Activated CD4-positive, CD25-positive, alpha-beta regulatory T cell (primary cell): ENCODE results near the gene UGT1A9.

Experiments used
- DNase-seq, 4 experiments: peaks; one replicate each; lab custom pipeline; 2025; lab: John Stamatoyannopoulos, UW

UGT1A9 gene

GRCh38 chr2:233796254-233796653 lies 124.6 kb downstream of the UGT1A9 start:
- DNase-seq, result no peak

- DNase-seq, result no peak
These were observed 126.8 kb downstream of the UGT1A9 start for GRCh38 chr2:233798335-233799086.

- DNase-seq, result no peak
These were observed 127.5 kb downstream of the UGT1A9 start for GRCh38 chr2:233799087-233799665.

GRCh38 chr2:233799716-233800115 lies 128.0 kb downstream of the UGT1A9 start:
- no peak for DNase-seq

- no peak for DNase-seq
These were observed 128.5 kb downstream of the UGT1A9 start for GRCh38 chr2:233800208-233800607.

- no peak for DNase-seq
These were observed 129.8 kb downstream of the UGT1A9 start for GRCh38 chr2:233801357-233802131.

- DNase-seq, result no peak
These were observed 130.6 kb downstream of the UGT1A9 start for GRCh38 chr2:233802132-233802815.

- no peak for DNase-seq
These were observed 131.7 kb downstream of the UGT1A9 start for GRCh38 chr2:233803292-233803911.

- DNase-seq, result no peak
These were observed 132.3 kb downstream of the UGT1A9 start for GRCh38 chr2:233803994-233804393.

GRCh38 chr2:233807215-233807865 lies 135.6 kb downstream of the UGT1A9 start:
- no peak for DNase-seq

GRCh38 chr2:233807966-233808935 lies 136.6 kb downstream of the UGT1A9 start:
- no peak for DNase-seq

- no peak for DNase-seq
These were observed 138.7 kb downstream of the UGT1A9 start for GRCh38 chr2:233810385-233810784.

- no peak for DNase-seq
These were observed 139.4 kb downstream of the UGT1A9 start for GRCh38 chr2:233811087-233811486.

GRCh38 chr2:233811732-233812131 lies 140.0 kb downstream of the UGT1A9 start:
- no peak for DNase-seq

- no peak for DNase-seq
These were observed 141.7 kb downstream of the UGT1A9 start for GRCh38 chr2:233813236-233814055.

- no peak for DNase-seq
These were observed 142.5 kb downstream of the UGT1A9 start for GRCh38 chr2:233814056-233814835.

GRCh38 chr2:233815861-233816260 lies 144.2 kb downstream of the UGT1A9 start:
- no peak for DNase-seq

GRCh38 chr2:233816334-233816733 lies 144.6 kb downstream of the UGT1A9 start:
- DNase-seq, result no peak

- no peak for DNase-seq
These were observed 145.1 kb downstream of the UGT1A9 start for GRCh38 chr2:233816771-233817170.
